Suprapubic skin (tissue), 4 donors: Measurements from ENCODE around the gene PPP1R36. TPM values are rescaled to one million over a fixed set of nuclear protein-coding genes. Genes with fewer than 3 reads are reported as not detected.

Experiments
- DNase-seq, 2 donors: peaks; one replicate each; pipeline ENCODE4 v3.0.0-alpha.2; 2019; ENCODE audit warnings: low spot score in 2 of 2
- H3K27ac ChIP-seq: fragments of 200-600 bp; sonication (generic); one replicate; pipeline ENCODE4 v1.5.1; 2019
- H3K27me3 ChIP-seq: fragments of 200-600 bp; sonication (generic); one replicate; pipeline ENCODE4 v1.5.1; 2019
- H3K36me3 ChIP-seq: fragments of 200-600 bp; sonication (generic); one replicate; pipeline ENCODE4 v1.5.1; 2019
- H3K4me1 ChIP-seq: fragments of 200-600 bp; sonication (generic); one replicate; pipeline ENCODE4 v1.5.1; 2019
- H3K4me3 ChIP-seq: fragments of 200-600 bp; sonication (generic); one replicate; pipeline ENCODE4 v1.5.1; 2019; ENCODE audit warnings: mild to moderate bottlenecking
- H3K9me3 ChIP-seq: fragments of 200-600 bp; sonication (generic); one replicate; pipeline ENCODE4 v1.5.1; 2019
- CTCF ChIP-seq, 2 donors: fragments of 200-600 bp in 1 of 2; fragments of 450-650 bp in 1 of 2; sonication (generic) in 1 of 2; IDR thresholded peaks; one replicate each; pipeline ENCODE4 v1.5.1; 2016 to 2019; ENCODE audit warnings: antibody characterized with exemption in 2 of 2, mild to moderate bottlenecking in 1 of 2, moderate library complexity in 1 of 2
- EP300 ChIP-seq: sonication (generic); formaldehyde crosslinking; IDR thresholded peaks from one replicate; pipeline ENCODE4 v1.6.1; 2017; ENCODE audit warnings: antibody characterized with exemption
- POLR2A ChIP-seq, 2 donors: fragments of 450-650 bp; IDR thresholded peaks; one replicate each; pipeline ENCODE4 v1.6.1; 2017; ENCODE audit warnings: antibody characterized with exemption in 2 of 2, mild to moderate bottlenecking in 2 of 2, moderate library complexity in 2 of 2
- POLR2AphosphoS5 ChIP-seq, 3 donors: sonication (generic); formaldehyde crosslinking; IDR thresholded peaks; one replicate each; pipeline ENCODE4 v1.6.1; 2017; ENCODE audit warnings: antibody characterized with exemption in 3 of 3
- WGBS: methylation state at CpG from one replicate; pipeline ENCODE4 v1.1.5; 2018; 5-methylcytosine and 5-hydroxymethylcytosine counted together
- total RNA-seq, 4 donors: library from RNA; depleted of rRNA; stranded (reverse); fragments of >200 nt; gene quantifications; one replicate each; pipeline ENCODE4 v1.1.0, GENCODE V29; 2016

PPP1R36 gene
- total RNA-seq, 4 donors from 2014 or later: 0.72 to 2.7 (median 1.5) TPM; not detected in 1

- H3K4me1 ChIP-seq: no peaks in the 10 kb centered on the region
These were observed 31.6 kb downstream of the PPP1R36 start for GRCh38 chr14:64581363-64581762.

GRCh38 chr14:64581817-64582216, 32.1 kb downstream of the PPP1R36 start:
- 49% methylated on average over 5 of the region's 5 CpGs for WGBS
- Histone ChIP-seq H3K4me3 (no peak overlapping the region), H3K27ac (no peak overlapping the region), H3K27me3 (no peaks in the 10 kb centered on the region), H3K4me1 (no peaks in the 10 kb centered on the region), H3K36me3 (no peaks in the 10 kb centered on the region), H3K9me3 (no peaks in the 10 kb centered on the region)
- TF ChIP-seq POLR2AphosphoS5 (IDR thresholded peaks at IDR 0.05) (no peak), EP300 (no peak), CTCF (IDR thresholded peaks at IDR 0.05) (no peak), POLR2A (IDR thresholded peaks at IDR 0.05) (no peak)
- DNase-seq: no peak

More at GRCh38 chr14:64581363-64581762, 31.6 kb downstream of the PPP1R36 start:
- no peak for DNase-seq
- no peak overlapping the region for H3K27ac ChIP-seq
- no peaks in the 10 kb centered on the region for H3K27me3 ChIP-seq
- TF ChIP-seq EP300: no peak
- WGBS: 66% methylated on average over 2 of the region's 2 CpGs
- no peak overlapping the region for H3K4me3 ChIP-seq
- no peaks in the 10 kb centered on the region for H3K36me3 ChIP-seq
- no peaks in the 10 kb centered on the region for H3K9me3 ChIP-seq

- no peak for TF ChIP-seq POLR2A (IDR thresholded peaks at IDR 0.05)
- no peak for TF ChIP-seq CTCF (IDR thresholded peaks at IDR 0.05)
- no peak for TF ChIP-seq EP300
- TF ChIP-seq POLR2AphosphoS5 (IDR thresholded peaks at IDR 0.05): no peak
- Histone ChIP-seq H3K27me3 (no peaks in the 10 kb centered on the region), H3K27ac (no peak overlapping the region), H3K4me1 (no peaks in the 10 kb centered on the region), H3K4me3 (no peak overlapping the region), H3K9me3 (no peaks in the 10 kb centered on the region), H3K36me3 (no peaks in the 10 kb centered on the region)
- DNase-seq: no peak
- 69% methylated on average over 1 of the region's 1 CpG for WGBS
These were observed 34.4 kb downstream of the PPP1R36 start for GRCh38 chr14:64584190-64584589.

- Histone ChIP-seq H3K27ac (no peak overlapping the region), H3K36me3 (no peaks in the 10 kb centered on the region), H3K27me3 (no peaks in the 10 kb centered on the region), H3K4me1 (no peaks in the 10 kb centered on the region), H3K4me3 (no peak overlapping the region), H3K9me3 (no peaks in the 10 kb centered on the region)
- no peak for DNase-seq
- TF ChIP-seq EP300: no peak
- TF ChIP-seq CTCF (IDR thresholded peaks at IDR 0.05): no peak
- TF ChIP-seq POLR2A (IDR thresholded peaks at IDR 0.05): no peak
- TF ChIP-seq POLR2AphosphoS5 (IDR thresholded peaks at IDR 0.05): no peak
- 83% methylated on average over 3 of the region's 3 CpGs for WGBS
These were observed 42.0 kb downstream of the PPP1R36 start for GRCh38 chr14:64591809-64592208.

GRCh38 chr14:64594438-64594837, 44.7 kb downstream of the PPP1R36 start:
- 85% methylated on average over 2 of the region's 2 CpGs for WGBS
- TF ChIP-seq POLR2A (IDR thresholded peaks at IDR 0.05): no peak
- TF ChIP-seq CTCF (IDR thresholded peaks at IDR 0.05): no peak
- no peak for TF ChIP-seq EP300
- TF ChIP-seq POLR2AphosphoS5 (IDR thresholded peaks at IDR 0.05): no peak
- H3K36me3 ChIP-seq: no peaks in the 10 kb centered on the region
- no peaks in the 10 kb centered on the region for H3K27me3 ChIP-seq
- no peaks in the 10 kb centered on the region for H3K4me1 ChIP-seq
- H3K9me3 ChIP-seq: no peaks in the 10 kb centered on the region
- DNase-seq: no peak
- no peak overlapping the region for H3K4me3 ChIP-seq
- no peak overlapping the region for H3K27ac ChIP-seq

GRCh38 chr14:64598404-64598803, 48.6 kb downstream of the PPP1R36 start:
- Histone ChIP-seq H3K27me3 (peaks cover 2% of the 10 kb centered on the region), H3K4me1 (no peaks in the 10 kb centered on the region), H3K27ac (no peak overlapping the region), H3K9me3 (no peaks in the 10 kb centered on the region), H3K4me3 (no peak overlapping the region), H3K36me3 (no peaks in the 10 kb centered on the region)
- DNase-seq: no peak
- TF ChIP-seq POLR2AphosphoS5 (IDR thresholded peaks at IDR 0.05) (no peak), EP300 (no peak)
- WGBS: 51% methylated on average over 4 of the region's 4 CpGs
